HG03097 (cell line): ENCODE data around the gene NEDD4L.

ENCODE experiments used
- ATAC-seq: cut with Tn5 transposase; IDR thresholded peaks from one replicate; pipeline ENCODE4 v1.9.1; 2021; ENCODE audit not compliant: unreplicated experiment, low FRiP score

Gene NEDD4L

GRCh38 chr18:58175786-58176176 lies 131.8 kb downstream of the NEDD4L start:
- ATAC-seq, result no peak

GRCh38 chr18:58177004-58177717 lies 133.1 kb downstream of the NEDD4L start:
- no peak for ATAC-seq

- no peak for ATAC-seq
Measured at GRCh38 chr18:58177896-58178470, 134.0 kb downstream of the NEDD4L start.

- no peak for ATAC-seq
Measured at GRCh38 chr18:58178511-58178910, 134.5 kb downstream of the NEDD4L start.

GRCh38 chr18:58180172-58180571 lies 136.1 kb downstream of the NEDD4L start:
- no peak for ATAC-seq

GRCh38 chr18:58180738-58181353 lies 136.8 kb downstream of the NEDD4L start:
- ATAC-seq, result no peak

GRCh38 chr18:58181988-58182387 lies 138.0 kb downstream of the NEDD4L start:
- no peak for ATAC-seq

GRCh38 chr18:58183226-58183625 lies 139.2 kb downstream of the NEDD4L start:
- no peak for ATAC-seq

- ATAC-seq, result no peak
Measured at GRCh38 chr18:58186258-58186948, 142.4 kb downstream of the NEDD4L start.

GRCh38 chr18:58187674-58188073 lies 143.6 kb downstream of the NEDD4L start:
- no peak for ATAC-seq

- ATAC-seq, result no peak
Measured at GRCh38 chr18:58188996-58189395, 145.0 kb downstream of the NEDD4L start.

- no peak for ATAC-seq
Measured at GRCh38 chr18:58190842-58191530, 147.0 kb downstream of the NEDD4L start.

GRCh38 chr18:58191626-58192025 lies 147.6 kb downstream of the NEDD4L start:
- ATAC-seq, result no peak

- no peak for ATAC-seq
Measured at GRCh38 chr18:58192519-58192918, 148.5 kb downstream of the NEDD4L start.

- no peak for ATAC-seq
Measured at GRCh38 chr18:58194028-58194427, 150.0 kb downstream of the NEDD4L start.

- no peak for ATAC-seq
Measured at GRCh38 chr18:58195278-58195765, 151.3 kb downstream of the NEDD4L start.

- ATAC-seq, result no peak
Measured at GRCh38 chr18:58196164-58196563, 152.1 kb downstream of the NEDD4L start.

GRCh38 chr18:58196881-58197872 lies 153.2 kb downstream of the NEDD4L start:
- ATAC-seq, result no peak

- ATAC-seq, result no peak
Measured at GRCh38 chr18:58201268-58201667, 157.2 kb downstream of the NEDD4L start.
